HCT116 (cell line): Measurements from ENCODE around the gene POMT2.

Experiments
- CEBPB ChIP-seq: IDR thresholded peaks from 2 replicates; pipeline ENCODE4 v1.6.1; 2012; ENCODE audit warnings: low read depth
- EZH2 ChIP-seq: fragments of 200-600 bp; sonication (generic); IDR thresholded peaks from 2 replicates; pipeline ENCODE4 v1.6.1; 2017; ENCODE audit warnings: antibody characterized with exemption, mixed run types
- FOSL1 ChIP-seq: IDR thresholded peaks from 2 replicates; pipeline ENCODE4 v1.6.1; 2012; ENCODE audit warnings: low read depth
- MAX ChIP-seq: IDR thresholded peaks from 2 replicates; pipeline ENCODE4 v1.6.1; 2012
- POLR2A ChIP-seq: IDR thresholded peaks from 2 replicates; pipeline ENCODE4 v1.7.0; 2011; ENCODE audit warnings: borderline replicate concordance; ENCODE audit not compliant: insufficient read depth, insufficient read length; ENCODE audit errors: extremely low read depth
- REST ChIP-seq: IDR thresholded peaks from 2 replicates; pipeline ENCODE4 v1.6.1; 2012; ENCODE audit warnings: low read depth
- YY1 ChIP-seq: IDR thresholded peaks from 2 replicates; pipeline ENCODE4 v1.6.1; 2011; ENCODE audit warnings: low read length, low read depth, moderate library complexity, mild to moderate bottlenecking; ENCODE audit not compliant: insufficient replicate concordance; ENCODE audit errors: extremely low read depth
- ZFX ChIP-seq: fragments of 450-650 bp; IDR thresholded peaks from 2 replicates; pipeline ENCODE4 v1.6.1; 2017
- ZNF274 ChIP-seq: fragments of 200-500 bp; sonication (Bioruptor generic); IDR thresholded peaks from 2 replicates; pipeline ENCODE4 v1.6.1; 2014; ENCODE audit warnings: mild to moderate bottlenecking, low read depth, low read length, inconsistent platforms
- TF ChIP-seq, protein P1 (sequence below), 3 experiments: fragments of 200-600 bp in 1 of 3; sonication (generic) in 1 of 3; IDR thresholded peaks in 2 of 3; conservative IDR thresholded peaks in 1 of 3; 2 replicates each; pipeline ENCODE4 v1.5.1; 2012 to 2017; ENCODE audit warnings: low read depth in 2 of 3, low read length in 2 of 3, antibody characterized with exemption in 1 of 3, borderline replicate concordance in 1 of 3, control low read depth in 1 of 3, mild to moderate bottlenecking in 1 of 3, mixed read lengths in 1 of 3, mixed run types in 1 of 3, moderate library complexity in 1 of 3; ENCODE audit not compliant: insufficient read depth in 1 of 3
- TF ChIP-seq, protein P2 (sequence below): IDR thresholded peaks from 2 replicates; pipeline ENCODE4 v1.6.1; 2012

DNA sequence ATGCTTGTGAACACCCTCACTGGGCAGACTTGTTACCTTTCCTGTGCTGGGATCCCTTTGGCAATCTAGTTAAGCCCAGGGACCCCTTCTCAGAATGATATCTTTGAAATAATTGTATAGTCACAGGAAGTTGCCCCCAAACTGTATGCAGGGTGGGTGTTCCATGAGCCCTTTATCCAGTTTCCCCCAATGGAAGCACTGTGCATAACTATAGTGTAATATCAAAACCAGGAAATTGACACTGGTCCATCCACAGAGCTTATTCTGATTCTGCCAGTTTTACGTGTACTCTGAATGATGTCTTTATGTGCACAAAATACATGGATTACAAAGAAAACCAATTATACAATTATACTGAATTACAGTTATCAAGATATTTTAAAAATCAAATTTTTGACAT, 73.9 kb downstream of the POMT2 start:
- TF ChIP-seq, protein P1, sequence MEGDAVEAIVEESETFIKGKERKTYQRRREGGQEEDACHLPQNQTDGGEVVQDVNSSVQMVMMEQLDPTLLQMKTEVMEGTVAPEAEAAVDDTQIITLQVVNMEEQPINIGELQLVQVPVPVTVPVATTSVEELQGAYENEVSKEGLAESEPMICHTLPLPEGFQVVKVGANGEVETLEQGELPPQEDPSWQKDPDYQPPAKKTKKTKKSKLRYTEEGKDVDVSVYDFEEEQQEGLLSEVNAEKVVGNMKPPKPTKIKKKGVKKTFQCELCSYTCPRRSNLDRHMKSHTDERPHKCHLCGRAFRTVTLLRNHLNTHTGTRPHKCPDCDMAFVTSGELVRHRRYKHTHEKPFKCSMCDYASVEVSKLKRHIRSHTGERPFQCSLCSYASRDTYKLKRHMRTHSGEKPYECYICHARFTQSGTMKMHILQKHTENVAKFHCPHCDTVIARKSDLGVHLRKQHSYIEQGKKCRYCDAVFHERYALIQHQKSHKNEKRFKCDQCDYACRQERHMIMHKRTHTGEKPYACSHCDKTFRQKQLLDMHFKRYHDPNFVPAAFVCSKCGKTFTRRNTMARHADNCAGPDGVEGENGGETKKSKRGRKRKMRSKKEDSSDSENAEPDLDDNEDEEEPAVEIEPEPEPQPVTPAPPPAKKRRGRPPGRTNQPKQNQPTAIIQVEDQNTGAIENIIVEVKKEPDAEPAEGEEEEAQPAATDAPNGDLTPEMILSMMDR (IDR thresholded peaks at IDR 0.05 in 2 of 3, conservative IDR thresholded peaks at IDR 0.05 in 1 of 3; ENCODE audit: borderline replicate concordance in 1 of 3, insufficient read depth in 1 of 3, low read depth in 2 of 3, low read length in 2 of 3), result no peak
- TF ChIP-seq CEBPB (no peak), ZNF274 (no peak), EZH2 (no peak), ZFX (no peak), REST (no peak), MAX (no peak), FOSL1 (no peak), YY1 (no peak), POLR2A (no peak)
- TF ChIP-seq, protein P2, sequence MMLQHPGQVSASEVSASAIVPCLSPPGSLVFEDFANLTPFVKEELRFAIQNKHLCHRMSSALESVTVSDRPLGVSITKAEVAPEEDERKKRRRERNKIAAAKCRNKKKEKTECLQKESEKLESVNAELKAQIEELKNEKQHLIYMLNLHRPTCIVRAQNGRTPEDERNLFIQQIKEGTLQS, result no peak
